Endometrium (tissue), 2 donors: ENCODE measurements around the gene CFTR.
A peak's percentile ranks its signal among the peaks of the same experiment; 100 is the strongest.
"Not testable (repeated sequence)": the region's sequence is repeated elsewhere in the genome, so short reads cannot be mapped to it uniquely, and the experiment has no call there.

ENCODE experiments used
- FAIRE-seq: peaks from 2 replicates; lab custom pipeline; 2012; peaks lifted over from hg19 to GRCh38; lab: Jason Lieb, UNC
- donor health status: control.
- donor health status: control.

The CFTR gene

DNA sequence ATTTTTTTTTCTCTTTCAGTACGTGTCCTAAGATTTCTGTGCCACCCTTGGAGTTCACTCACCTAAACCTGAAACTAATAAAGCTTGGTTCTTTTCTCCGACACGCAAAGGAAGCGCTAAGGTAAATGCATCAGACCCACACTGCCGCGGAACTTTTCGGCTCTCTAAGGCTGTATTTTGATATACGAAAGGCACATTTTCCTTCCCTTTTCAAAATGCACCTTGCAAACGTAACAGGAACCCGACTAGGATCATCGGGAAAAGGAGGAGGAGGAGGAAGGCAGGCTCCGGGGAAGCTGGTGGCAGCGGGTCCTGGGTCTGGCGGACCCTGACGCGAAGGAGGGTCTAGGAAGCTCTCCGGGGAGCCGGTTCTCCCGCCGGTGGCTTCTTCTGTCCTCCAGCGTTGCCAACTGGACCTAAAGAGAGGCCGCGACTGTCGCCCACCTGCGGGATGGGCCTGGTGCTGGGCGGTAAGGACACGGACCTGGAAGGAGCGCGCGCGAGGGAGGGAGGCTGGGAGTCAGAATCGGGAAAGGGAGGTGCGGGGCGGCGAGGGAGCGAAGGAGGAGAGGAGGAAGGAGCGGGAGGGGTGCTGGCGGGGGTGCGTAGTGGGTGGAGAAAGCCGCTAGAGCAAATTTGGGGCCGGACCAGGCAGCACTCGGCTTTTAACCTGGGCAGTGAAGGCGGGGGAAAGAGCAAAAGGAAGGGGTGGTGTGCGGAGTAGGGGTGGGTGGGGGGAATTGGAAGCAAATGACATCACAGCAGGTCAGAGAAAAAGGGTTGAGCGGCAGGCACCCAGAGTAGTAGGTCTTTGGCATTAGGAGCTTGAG, at the start of gene CFTR:
Gene CFTR, plus strand, starts transcription at position 801 of the 830 bp plus-strand sequence. CDS start 70 bp downstream, outside the sequence.
- FAIRE-seq: no peak

DNA sequence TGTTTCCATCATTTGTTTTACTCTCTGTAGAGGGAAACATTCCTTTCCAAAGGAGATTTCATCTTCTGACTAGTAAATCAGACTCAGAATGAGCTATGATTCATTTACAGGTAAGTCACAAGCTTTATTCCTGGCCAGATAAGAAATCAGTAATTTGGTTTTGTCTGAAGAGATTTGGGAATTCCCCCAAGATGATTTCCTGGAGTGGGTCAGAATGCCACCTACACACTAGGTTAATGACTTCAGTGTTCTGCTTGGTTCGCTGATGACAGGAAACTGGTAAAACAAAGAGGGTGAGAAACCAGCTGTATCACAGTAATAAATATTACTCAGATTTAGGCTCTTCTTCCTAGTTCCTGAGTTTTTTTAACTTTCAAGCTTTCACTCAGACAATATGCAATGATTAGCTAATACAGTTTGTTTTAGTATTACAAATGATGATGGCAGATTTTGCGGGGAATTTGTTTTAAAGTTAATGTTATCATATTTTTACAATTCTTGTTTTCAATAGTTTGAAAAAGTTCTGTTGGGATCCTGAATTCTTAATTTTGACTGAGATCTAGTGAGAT, 44.3 kb upstream of the CFTR start:
- FAIRE-seq: no peak

- FAIRE-seq: no peak
These were observed 35.2 kb upstream of the CFTR start for GRCh38 chr7:117444646-117445045.

DNA sequence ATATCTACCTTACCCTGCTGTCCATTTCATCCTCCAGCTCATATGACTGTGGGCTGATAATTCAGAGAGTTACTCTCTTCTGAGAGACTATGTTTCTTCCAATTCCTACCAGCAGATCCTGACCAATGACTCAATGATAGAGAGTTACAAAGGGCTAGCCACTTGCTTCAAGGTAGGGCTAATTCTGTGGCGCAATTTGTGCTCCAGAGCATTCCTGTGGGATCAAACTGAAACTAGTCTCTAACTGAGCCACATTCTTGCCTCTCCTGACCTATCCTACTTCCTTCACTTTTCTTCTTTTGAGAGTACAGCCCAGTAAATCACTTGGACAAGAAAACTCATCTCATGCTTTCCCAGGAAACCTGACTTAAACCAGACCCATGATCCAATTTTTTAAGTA, 34.6 kb upstream of the CFTR start:
- no peak for FAIRE-seq

- FAIRE-seq: no peak
These were observed 33.5 kb upstream of the CFTR start for GRCh38 chr7:117446220-117446815.

DNA sequence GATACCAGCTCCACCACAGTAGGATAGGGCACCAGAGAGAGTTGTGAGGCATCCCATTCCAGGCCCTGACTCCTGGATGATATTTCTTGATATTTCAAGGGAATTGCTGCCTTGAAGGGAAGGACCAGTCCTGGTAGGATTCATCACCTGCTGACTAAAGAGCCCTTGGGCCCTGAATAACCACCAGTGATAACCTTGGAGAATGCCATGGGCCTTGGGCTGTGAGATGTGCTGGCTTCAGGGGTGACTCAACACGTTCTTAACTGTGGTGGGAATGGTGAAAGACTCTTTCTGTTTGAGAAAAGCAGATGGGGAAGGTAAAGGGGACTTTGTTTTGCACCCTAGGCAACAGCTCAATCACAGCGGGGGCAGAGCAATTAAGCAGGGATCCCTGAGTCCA, 31.2 kb upstream of the CFTR start:
- no peak for FAIRE-seq

DNA sequence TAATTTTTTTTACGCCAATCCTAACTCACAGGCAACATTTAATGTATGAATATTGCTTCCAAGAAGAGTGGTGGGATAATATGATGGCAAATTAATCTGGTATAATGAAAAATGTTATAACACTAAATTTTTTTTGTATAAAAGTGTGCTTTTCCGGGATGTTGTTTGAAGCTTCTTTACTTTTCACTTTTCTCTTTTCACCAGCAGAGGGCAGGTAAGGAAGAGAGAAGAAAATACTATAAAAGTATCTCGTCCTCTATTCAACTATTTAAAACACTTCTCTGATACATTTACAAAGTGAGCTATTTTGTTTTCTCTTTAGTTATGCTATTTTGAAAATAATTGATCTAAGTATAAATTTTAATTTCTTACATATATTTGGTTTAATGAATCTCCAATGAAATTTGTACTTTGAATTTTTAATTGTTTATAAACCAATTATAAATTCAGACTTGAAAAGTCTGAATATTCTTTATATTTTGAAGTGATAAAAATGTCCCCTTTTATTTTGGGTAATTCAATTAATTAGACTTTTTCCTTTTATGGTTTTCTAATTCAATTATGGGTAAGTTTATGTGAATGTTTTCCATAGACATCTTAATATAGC, 20.7 kb upstream of the CFTR start:
- peak; percentile 95 for FAIRE-seq

DNA sequence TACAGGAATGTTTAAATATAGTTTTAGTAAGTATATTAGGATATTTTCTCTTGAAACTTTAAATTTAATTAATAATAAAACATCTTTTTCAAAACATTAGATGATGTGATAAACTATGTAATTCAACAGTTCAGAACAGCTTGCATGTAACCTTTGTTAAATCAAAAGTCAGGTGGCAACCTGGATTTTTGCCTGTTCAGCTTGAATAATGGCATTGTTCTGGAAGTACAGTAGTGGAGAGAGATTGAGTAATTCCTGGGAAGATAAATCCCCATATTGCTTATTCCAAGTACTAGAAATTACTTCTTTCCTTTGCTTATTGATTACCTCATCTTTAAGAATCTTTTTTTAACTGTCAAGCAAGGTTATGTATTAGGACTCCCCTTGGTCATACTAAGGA, 20.1 kb upstream of the CFTR start:
- no peak for FAIRE-seq

DNA sequence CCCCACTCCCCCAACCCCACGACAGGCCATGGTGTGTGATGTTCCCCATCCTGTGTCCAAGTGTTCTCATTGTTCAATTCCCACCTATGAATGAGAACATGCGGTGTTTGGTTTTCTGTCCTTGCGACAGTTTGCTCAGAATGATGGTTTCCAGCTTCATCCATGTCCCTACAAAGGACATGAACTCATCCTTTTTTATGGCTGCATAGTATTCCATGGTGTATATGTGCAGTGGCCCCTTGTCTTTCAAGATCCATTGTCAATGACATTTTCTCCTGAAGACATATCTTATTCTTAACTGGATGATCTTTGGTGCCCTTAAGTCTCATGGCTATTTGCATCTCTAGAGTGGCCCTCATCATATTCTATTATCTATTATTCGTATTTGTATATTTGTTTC, 19.0 kb upstream of the CFTR start:
- FAIRE-seq: not testable (repeated sequence)

DNA sequence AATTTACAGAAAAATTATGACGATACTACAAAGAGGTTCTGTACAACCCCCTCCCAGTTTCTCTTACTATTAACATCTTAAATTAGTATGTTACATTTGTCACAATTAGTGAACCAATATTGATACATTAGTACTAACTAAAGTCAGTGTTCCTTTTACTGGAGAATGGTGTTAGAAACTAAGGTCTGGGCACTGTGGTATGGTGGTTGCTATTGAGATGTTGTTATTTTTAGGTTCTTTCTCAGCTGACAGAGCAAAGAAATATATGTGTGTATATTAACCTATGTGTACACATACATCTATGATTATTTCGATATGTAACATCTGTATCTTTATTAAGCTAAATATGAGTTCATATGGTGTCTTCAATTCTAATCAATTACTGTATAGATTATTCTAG, 11.7 kb upstream of the CFTR start:
- no peak for FAIRE-seq

DNA sequence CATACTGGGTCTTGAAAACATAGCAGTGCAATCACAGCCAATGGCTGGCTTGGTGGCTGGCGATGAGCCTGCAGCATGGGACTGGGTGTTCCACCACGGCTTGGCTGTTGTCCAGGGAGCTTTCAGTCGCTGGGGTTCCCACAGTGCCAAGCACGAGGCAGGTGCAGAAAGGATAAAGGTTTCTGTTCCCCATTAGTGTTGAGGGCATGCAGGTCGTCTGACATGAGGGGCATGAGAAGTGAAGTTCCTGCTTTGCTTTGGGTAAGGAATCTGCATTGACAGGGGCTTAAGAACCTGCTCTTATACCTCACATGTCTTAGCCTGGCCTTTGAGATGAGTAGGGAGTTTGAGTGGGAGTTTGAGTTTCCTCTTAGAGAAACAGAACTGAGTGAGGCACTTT, 9.0 kb upstream of the CFTR start:
- no peak for FAIRE-seq

GRCh38 chr7:117472335-117472734, 7.5 kb upstream of the CFTR start:
- no peak for FAIRE-seq

DNA sequence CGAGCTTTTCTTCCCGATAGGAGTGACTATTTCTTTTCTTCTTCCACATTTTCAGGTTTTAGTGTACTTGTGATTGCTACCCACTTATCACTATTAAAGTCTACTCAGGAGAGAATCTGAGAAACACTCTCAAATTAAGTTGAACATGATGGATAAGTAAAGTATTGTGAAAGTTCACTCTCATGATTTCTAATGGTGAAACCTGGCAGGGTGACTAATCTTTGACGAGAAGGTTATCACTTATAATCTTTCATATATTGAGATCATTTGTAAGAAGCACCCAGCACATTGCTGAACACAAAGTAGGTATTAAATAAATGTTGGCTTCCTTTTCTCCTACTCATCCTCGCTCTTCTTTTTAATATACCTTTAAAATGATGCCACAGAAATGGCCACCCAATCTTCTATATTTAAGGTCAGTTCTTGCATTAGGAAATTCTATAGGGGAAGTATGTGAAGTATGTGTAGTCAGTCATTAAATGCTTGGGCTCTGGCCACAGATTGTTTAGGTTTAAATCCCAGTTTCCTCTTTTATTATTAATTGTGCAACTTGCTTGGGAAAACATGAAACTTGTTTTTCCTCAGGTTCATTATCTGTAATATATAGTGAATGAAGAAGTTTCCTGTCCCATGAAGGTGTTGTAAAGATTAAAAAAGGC, 3.1 kb upstream of the CFTR start:
- no peak for FAIRE-seq

- no peak for FAIRE-seq
These were observed 995 bp upstream of the CFTR start for GRCh38 chr7:117478836-117479224.

DNA sequence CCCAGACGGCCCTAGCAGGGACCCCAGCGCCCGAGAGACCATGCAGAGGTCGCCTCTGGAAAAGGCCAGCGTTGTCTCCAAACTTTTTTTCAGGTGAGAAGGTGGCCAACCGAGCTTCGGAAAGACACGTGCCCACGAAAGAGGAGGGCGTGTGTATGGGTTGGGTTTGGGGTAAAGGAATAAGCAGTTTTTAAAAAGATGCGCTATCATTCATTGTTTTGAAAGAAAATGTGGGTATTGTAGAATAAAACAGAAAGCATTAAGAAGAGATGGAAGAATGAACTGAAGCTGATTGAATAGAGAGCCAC, 184 bp downstream of the CFTR start:
- no peak for FAIRE-seq

DNA sequence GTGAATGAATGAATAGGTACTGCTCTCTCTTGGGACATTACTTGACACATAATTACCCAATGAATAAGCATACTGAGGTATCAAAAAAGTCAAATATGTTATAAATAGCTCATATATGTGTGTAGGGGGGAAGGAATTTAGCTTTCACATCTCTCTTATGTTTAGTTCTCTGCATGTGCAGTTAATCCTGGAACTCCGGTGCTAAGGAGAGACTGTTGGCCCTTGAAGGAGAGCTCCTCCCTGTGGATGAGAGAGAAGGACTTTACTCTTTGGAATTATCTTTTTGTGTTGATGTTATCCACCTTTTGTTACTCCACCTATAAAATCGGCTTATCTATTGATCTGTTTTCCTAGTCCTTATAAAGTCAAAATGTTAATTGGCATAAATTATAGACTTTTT, 1.2 kb downstream of the CFTR start:
- FAIRE-seq: no peak

- FAIRE-seq: no peak
These were observed 5.3 kb downstream of the CFTR start for GRCh38 chr7:117485118-117485620.

DNA sequence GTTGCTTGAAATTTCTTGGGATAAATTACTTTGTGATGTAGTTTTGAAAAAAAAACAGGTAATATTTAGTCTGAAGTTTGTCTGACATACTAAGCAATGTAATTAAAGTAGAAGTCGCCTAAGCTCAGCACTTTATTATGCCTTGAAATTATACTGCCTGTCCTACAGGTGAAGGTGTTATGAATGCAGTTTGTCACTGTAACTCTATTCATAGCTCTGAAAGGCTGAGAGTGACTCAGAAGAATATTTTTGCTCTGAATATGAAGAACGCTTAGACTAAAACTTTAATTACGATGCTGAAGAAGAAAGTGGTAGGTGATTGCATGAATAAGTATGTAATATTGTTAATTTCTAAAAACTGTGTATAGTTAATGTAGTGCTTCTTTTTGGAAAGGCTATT, 9.2 kb downstream of the CFTR start:
- FAIRE-seq: no peak

- FAIRE-seq: no peak
These were observed 9.6 kb downstream of the CFTR start for GRCh38 chr7:117489430-117489829.

DNA sequence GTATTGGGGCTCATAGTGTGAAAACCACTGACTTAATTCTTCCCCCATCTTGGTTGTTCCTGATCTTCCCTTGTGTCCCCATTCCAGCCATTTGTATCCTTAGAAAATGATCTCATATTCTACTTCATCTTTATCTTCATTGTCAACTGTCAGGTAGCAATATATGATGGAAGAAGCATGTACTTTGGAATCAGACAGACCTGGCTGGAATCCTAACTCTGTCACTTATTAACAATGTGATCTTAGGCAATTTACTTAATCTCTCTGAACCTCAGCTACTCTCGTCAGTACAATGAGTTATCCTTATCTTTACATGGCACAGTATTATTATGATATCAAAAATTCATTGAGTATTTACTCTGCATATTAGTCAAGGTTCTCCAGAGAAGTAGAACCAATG, 10.1 kb downstream of the CFTR start:
- no peak for FAIRE-seq

- FAIRE-seq: no peak
These were observed 12.8 kb downstream of the CFTR start for GRCh38 chr7:117492649-117493048.

- FAIRE-seq: no peak
These were observed 13.6 kb downstream of the CFTR start for GRCh38 chr7:117493460-117493859.

- FAIRE-seq: no peak
These were observed 15.5 kb downstream of the CFTR start for GRCh38 chr7:117495308-117495707.
